HFFc6 (cell line): ENCODE measurements around the gene RPP21. TPM values are rescaled to one million over a fixed set of nuclear protein-coding genes. Genes with fewer than 3 reads are reported as not detected.
"Not testable (repeated sequence)": the region's sequence is repeated elsewhere in the genome, so short reads cannot be mapped to it uniquely, and the experiment has no call there.

Experiments used
- DNase-seq: peaks from one replicate; pipeline ENCODE4 v3.0.0-alpha.2; 2018
- H3K27ac Mint-ChIP-seq: 2 replicates; pipeline ENCODE4 v1.8.0; 2020; ENCODE audit warnings: mild to moderate bottlenecking, mixed read lengths
- H3K27me3 Mint-ChIP-seq: 2 replicates; pipeline ENCODE4 v1.8.0; 2021; ENCODE audit warnings: mild to moderate bottlenecking, moderate library complexity, mixed read lengths; ENCODE audit not compliant: insufficient read depth
- H3K36me3 Mint-ChIP-seq: 2 replicates; pipeline ENCODE4 v1.8.0; 2021; ENCODE audit warnings: low read depth, mixed read lengths
- H3K4me1 Mint-ChIP-seq: 2 replicates; pipeline ENCODE4 v1.8.0; 2020; ENCODE audit warnings: low read depth, mixed read lengths
- H3K4me3 Mint-ChIP-seq: 2 replicates; pipeline ENCODE4 v1.8.0; 2020; ENCODE audit warnings: mild to moderate bottlenecking, moderate library complexity, mixed read lengths
- H3K9me3 Mint-ChIP-seq: 2 replicates; pipeline ENCODE4 v1.8.0; 2020; ENCODE audit warnings: mild to moderate bottlenecking, mixed read lengths
- total RNA-seq, 6 experiments: library from RNA; stranded (reverse); fragmentation: NEBNext Ultra II Directional; extraction: Animal tissue kit (Norgen Biotek cat#: 25700); gene quantifications; 2 replicates in 1 of 6; 3 replicates in 5 of 6; pipeline ENCODE4 v1.2.3, GENCODE V29; 2021
- TF ChIP-seq, protein P1 (sequence below): fragments of 200-600 bp; sonication (generic); IDR thresholded peaks from 2 replicates; pipeline ENCODE4 v1.5.0; 2021; ENCODE audit warnings: antibody characterized with exemption, mild to moderate bottlenecking

Gene RPP21
- total RNA-seq, 6 experiments from 2014 or later = 32.3 to 45.9 (median 40.0) TPM

DNA sequence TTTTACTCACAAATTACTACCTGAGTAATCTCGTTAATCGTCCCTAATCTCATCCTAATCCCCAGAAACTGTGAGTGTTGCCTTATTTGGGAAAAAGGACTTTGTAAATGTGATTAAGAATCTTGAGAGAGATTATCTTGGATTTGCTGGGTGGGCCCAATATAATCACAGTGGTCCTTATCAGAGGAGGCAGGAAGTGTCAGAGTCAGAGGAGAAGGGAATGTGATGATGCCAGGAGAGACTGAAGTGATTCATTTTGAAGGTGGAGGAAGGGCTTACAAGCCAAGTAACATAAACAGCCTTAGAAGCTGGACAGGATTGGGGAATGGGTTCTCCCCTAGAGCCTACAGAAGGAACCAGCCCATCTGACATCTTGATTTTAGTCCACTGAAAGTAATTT is 16.7 kb downstream of the RPP21 start:
- no peak overlapping the region for H3K4me3 Mint-ChIP-seq
- H3K27me3 Mint-ChIP-seq = peaks cover 40% of the 10 kb centered on the region
- DNase-seq = no peak
- TF ChIP-seq, protein P1, sequence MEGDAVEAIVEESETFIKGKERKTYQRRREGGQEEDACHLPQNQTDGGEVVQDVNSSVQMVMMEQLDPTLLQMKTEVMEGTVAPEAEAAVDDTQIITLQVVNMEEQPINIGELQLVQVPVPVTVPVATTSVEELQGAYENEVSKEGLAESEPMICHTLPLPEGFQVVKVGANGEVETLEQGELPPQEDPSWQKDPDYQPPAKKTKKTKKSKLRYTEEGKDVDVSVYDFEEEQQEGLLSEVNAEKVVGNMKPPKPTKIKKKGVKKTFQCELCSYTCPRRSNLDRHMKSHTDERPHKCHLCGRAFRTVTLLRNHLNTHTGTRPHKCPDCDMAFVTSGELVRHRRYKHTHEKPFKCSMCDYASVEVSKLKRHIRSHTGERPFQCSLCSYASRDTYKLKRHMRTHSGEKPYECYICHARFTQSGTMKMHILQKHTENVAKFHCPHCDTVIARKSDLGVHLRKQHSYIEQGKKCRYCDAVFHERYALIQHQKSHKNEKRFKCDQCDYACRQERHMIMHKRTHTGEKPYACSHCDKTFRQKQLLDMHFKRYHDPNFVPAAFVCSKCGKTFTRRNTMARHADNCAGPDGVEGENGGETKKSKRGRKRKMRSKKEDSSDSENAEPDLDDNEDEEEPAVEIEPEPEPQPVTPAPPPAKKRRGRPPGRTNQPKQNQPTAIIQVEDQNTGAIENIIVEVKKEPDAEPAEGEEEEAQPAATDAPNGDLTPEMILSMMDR = no peak
- H3K9me3 Mint-ChIP-seq = peaks cover 6% of the 10 kb centered on the region; the same call in 1 of the 2 replicates
- no peak overlapping the region for H3K27ac Mint-ChIP-seq
- H3K4me1 Mint-ChIP-seq = peaks cover 17% of the 10 kb centered on the region; the same call in 1 of the 2 replicates
- H3K36me3 Mint-ChIP-seq = no peaks in the 10 kb centered on the region

DNA sequence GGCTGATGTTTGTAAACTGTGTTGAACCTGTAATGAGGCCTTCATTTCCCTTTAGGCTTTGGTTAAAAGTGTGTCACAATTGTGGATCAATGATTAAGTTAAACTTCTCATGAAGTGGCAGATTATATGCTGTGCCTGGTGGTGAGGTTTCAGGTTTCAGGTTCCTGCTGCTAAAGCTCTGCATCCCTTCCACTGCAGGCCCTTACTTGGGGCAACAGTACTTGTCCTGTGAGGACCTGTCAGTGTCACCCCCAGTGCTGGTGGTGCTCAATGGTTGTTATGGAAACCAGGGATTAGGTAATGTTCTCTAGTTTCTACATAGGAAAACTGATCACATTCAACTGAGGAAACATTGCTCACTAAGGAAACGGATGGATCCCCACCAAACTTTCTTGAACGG is 18.5 kb downstream of the RPP21 start:
- H3K4me3 Mint-ChIP-seq = no peak overlapping the region
- H3K27me3 Mint-ChIP-seq = peaks cover 40% of the 10 kb centered on the region
- H3K9me3 Mint-ChIP-seq = peaks cover 6% of the 10 kb centered on the region; the same call in 1 of the 2 replicates
- H3K4me1 Mint-ChIP-seq = peaks cover 6% of the 10 kb centered on the region; the same call in 1 of the 2 replicates
- no peaks in the 10 kb centered on the region for H3K36me3 Mint-ChIP-seq
- no peak for DNase-seq
- H3K27ac Mint-ChIP-seq = no peak overlapping the region
- TF ChIP-seq, protein P1 = no peak

DNA sequence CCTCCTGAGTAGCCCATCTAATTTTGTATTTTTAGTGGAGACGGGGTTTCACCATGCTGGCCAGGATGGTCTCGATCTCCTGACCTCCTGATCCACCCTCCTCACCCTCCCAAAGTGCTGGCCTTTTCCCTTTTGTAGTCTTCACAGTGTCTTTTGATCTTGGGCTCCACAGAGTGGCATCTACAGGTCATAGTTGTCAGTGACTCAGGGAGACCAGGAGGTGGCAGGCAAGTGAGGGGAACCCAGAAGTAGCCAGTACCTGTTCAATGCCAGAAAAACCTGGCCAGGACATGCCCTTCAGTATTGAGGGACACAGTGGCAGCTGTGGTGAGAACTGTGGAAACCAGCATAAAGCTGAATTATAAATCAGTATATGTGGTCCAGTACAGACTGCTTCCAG is 19.6 kb downstream of the RPP21 start:
- Mint-ChIP-seq H3K4me1 (peaks cover 6% of the 10 kb centered on the region; the same call in 1 of the 2 replicates), H3K27me3 (peaks cover 39% of the 10 kb centered on the region), H3K9me3 (peaks cover 6% of the 10 kb centered on the region; the same call in 1 of the 2 replicates), H3K36me3 (no peaks in the 10 kb centered on the region), H3K27ac (no peak overlapping the region), H3K4me3 (no peak overlapping the region)
- TF ChIP-seq, protein P1 = no peak
- DNase-seq = no peak

DNA sequence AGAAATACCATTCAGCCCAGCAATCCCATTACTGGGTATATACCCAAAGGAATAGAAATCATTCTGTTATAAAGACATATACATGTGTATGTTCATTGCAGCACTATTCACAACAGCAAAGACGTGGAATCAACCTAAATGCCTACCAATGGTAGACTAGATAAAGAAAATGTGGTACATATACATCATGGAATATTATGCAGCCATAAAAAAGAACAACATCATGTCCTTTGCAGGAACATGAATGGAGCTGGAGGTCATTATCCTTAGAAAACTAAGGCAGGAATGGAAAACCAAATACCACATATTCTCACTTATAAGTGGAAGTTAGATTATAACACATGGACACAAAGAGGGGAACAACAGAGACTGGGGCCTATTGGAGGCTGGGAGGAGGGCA is 24.3 kb downstream of the RPP21 start:
- not testable (repeated sequence) for H3K4me3 Mint-ChIP-seq, H3K4me1 Mint-ChIP-seq, H3K36me3 Mint-ChIP-seq, DNase-seq, H3K27ac Mint-ChIP-seq, H3K9me3 Mint-ChIP-seq
- H3K27me3 Mint-ChIP-seq = peaks cover 25% of the 10 kb centered on the region

DNA sequence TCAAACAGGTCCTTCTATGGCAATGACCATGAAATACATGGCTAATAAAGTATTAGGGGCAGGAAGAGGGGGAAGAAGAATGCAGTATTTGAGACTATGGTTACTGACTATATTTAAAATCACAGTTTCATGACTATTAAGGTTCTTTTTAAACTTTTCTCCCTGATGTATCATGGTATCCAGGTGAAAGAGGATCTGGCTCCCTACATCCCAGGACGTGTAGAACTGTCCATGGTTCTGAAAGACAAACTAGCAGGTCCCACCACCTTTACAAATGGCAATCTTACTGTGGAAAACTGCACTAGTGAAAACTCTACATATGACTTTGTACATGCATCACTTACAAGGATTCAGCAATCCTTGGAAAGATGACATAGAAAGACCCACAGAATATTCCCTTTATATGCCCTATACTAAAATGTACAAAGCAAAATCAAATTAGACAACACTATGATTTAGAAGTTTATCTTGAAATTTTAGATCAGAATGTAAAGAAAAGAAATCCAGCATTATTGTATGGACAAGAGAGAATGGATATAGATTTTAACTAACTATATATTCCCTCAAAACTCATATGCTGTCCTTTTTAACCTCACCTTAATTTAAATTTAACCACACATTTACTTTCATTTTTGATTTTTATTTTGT is 33.5 kb downstream of the RPP21 start:
- Mint-ChIP-seq H3K4me1 (no peaks in the 10 kb centered on the region), H3K9me3 (no peaks in the 10 kb centered on the region), H3K27me3 (peaks cover 24% of the 10 kb centered on the region), H3K27ac (no peak overlapping the region), H3K36me3 (no peaks in the 10 kb centered on the region), H3K4me3 (no peak overlapping the region)
- TF ChIP-seq, protein P1 = no peak
- DNase-seq = no peak

DNA sequence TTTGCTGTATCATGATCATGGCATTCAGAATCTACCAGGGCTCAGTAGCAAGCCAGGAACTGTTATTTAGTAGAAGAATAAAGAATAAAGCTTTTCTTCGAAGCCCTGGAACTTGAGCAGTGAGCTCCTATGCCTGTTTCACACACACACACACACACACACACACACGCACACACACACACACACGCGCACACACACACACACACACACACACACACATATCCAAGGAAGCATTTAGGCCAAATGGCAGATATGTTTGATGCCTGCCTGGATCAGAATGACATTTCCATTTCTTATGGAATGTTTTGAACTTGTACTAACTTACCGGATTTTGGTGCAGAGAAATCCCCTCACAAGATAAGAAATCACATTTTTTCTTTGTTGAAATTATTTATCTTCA is 35.5 kb downstream of the RPP21 start:
- Mint-ChIP-seq H3K4me1 (no peaks in the 10 kb centered on the region), H3K9me3 (no peaks in the 10 kb centered on the region), H3K27ac (no peak overlapping the region), H3K4me3 (no peak overlapping the region), H3K36me3 (no peaks in the 10 kb centered on the region), H3K27me3 (peaks cover 29% of the 10 kb centered on the region)
- TF ChIP-seq, protein P1 = no peak
- no peak for DNase-seq
